Endothelial cell of umbilical vein (primary cell): Measurements from ENCODE around the gene KLHL25. TPM values are rescaled to one million over a fixed set of nuclear protein-coding genes. Genes with fewer than 3 reads are reported as not detected.

ENCODE experiments used
- BruUV-seq: library from RNA; stranded (reverse); fragments of 400-500 nt; replicated peaks from 2 replicates; lab custom pipeline; 2021; lab: Mats Ljungman, UMichigan
- CTCF ChIA-PET: fragments of 300-600, 350-600 bp; sonication (Branson Sonifier 250); formaldehyde crosslinking; loops from one replicate; lab custom pipeline; 2021; ENCODE audit warnings: antibody characterized with exemption, inconsistent platforms; lab: Charles Lee
- POLR2A ChIA-PET: fragments of 300-600, 350-600 bp; sonication (Branson Sonifier 250); formaldehyde crosslinking; loops from one replicate; lab custom pipeline; 2021; ENCODE audit warnings: antibody characterized with exemption, inconsistent platforms; lab: Charles Lee
- DNase-seq: peaks from one replicate; pipeline ENCODE4 v3.0.0-alpha.2; 2011; ENCODE audit warnings: low read depth, low spot score
- FAIRE-seq: peaks from 2 replicates; lab custom pipeline; 2011; peaks lifted over from hg19 to GRCh38; lab: Jason Lieb, UNC
- H2AFZ ChIP-seq: 2 replicates; pipeline ENCODE4 v1.6.0; 2012; ENCODE audit warnings: low read depth, low read length, control low read depth, inconsistent platforms
- H3K27ac ChIP-seq: 2 replicates; pipeline ENCODE4 v1.5.1; 2011; ENCODE audit warnings: low read depth, mild to moderate bottlenecking, control low read depth, low read length, moderate library complexity; ENCODE audit not compliant: insufficient read depth
- H3K27me3 ChIP-seq, 2 experiments: 2 replicates each; pipeline versions ENCODE4 v1.6.0 to v1.6.1; 2011; ENCODE audit warnings: low read length in 2 of 2, mixed read lengths in 1 of 2; ENCODE audit not compliant: control insufficient read depth in 2 of 2, insufficient read depth in 2 of 2
- H3K36me3 ChIP-seq, 2 experiments: 2 replicates in 1 of 2; 3 replicates in 1 of 2; pipeline ENCODE4 v1.5.1; 2011; ENCODE audit warnings: low read length in 2 of 2, mild to moderate bottlenecking in 1 of 2, moderate library complexity in 1 of 2; ENCODE audit not compliant: control insufficient read depth in 2 of 2, insufficient read depth in 2 of 2; ENCODE audit errors: extremely low read depth in 1 of 2
- H3K4me1 ChIP-seq: 3 replicates; pipeline ENCODE4 v1.5.1; 2011; ENCODE audit warnings: mild to moderate bottlenecking, low read length; ENCODE audit not compliant: control insufficient read depth, insufficient read depth; ENCODE audit errors: extremely low read depth
- H3K4me2 ChIP-seq: 2 replicates; pipeline ENCODE4 v1.6.1; 2011; ENCODE audit warnings: low read length, control low read depth, mixed read lengths; ENCODE audit not compliant: insufficient read depth
- H3K4me3 ChIP-seq, 3 experiments: fragments of 200-600 bp in 1 of 3; sonication (generic), shearing (Covaris generic) in 1 of 3; replicated peaks in 1 of 3; 2 replicates each; pipeline ENCODE4 v1.5.1; 2011 to 2016; ENCODE audit warnings: control low read depth in 3 of 3, low read length in 3 of 3, mild to moderate bottlenecking in 2 of 3, inconsistent platforms in 1 of 3, low read depth in 1 of 3, moderate library complexity in 1 of 3; ENCODE audit not compliant: insufficient read depth in 1 of 3
- H3K79me2 ChIP-seq: 2 replicates; pipeline ENCODE4 v1.6.0; 2012; ENCODE audit warnings: low read length, inconsistent platforms; ENCODE audit not compliant: control insufficient read depth, insufficient read depth
- H3K9ac ChIP-seq: replicated peaks from 2 replicates; pipeline ENCODE3; 2011; ENCODE audit warnings: low read length, control low read depth; ENCODE audit not compliant: insufficient read depth; ENCODE audit errors: extremely low read depth
- H3K9me1 ChIP-seq: replicated peaks from 3 replicates; pipeline ENCODE4 v1.6.0; 2011; ENCODE audit warnings: mild to moderate bottlenecking, low read length; ENCODE audit not compliant: control insufficient read depth, insufficient read depth; ENCODE audit errors: extremely low read depth
- H3K9me3 ChIP-seq: replicated peaks from 2 replicates; pipeline ENCODE4 v1.5.1; 2012; ENCODE audit warnings: low read length, inconsistent platforms; ENCODE audit not compliant: control insufficient read depth, insufficient read depth
- H4K20me1 ChIP-seq: replicated peaks from 2 replicates; pipeline ENCODE3; 2011; ENCODE audit warnings: mild to moderate bottlenecking, low read length; ENCODE audit not compliant: control insufficient read depth, insufficient read depth; ENCODE audit errors: extremely low read depth
- EZH2 ChIP-seq: IDR thresholded peaks from 2 replicates; pipeline ENCODE4 v1.6.1; 2012; ENCODE audit warnings: borderline replicate concordance, low read depth, mild to moderate bottlenecking, moderate library complexity, low read length, inconsistent platforms; ENCODE audit not compliant: severe bottlenecking
- GATA2 ChIP-seq: IDR thresholded peaks from 2 replicates; pipeline ENCODE4 v1.7.0; 2011; ENCODE audit warnings: low read depth, mild to moderate bottlenecking, moderate library complexity, mixed read lengths, low read length; ENCODE audit not compliant: insufficient read length, insufficient read depth
- JUN ChIP-seq: IDR thresholded peaks from 2 replicates; pipeline ENCODE4 v1.6.1; 2011; ENCODE audit warnings: borderline replicate concordance, low read depth; ENCODE audit not compliant: insufficient read length, insufficient read depth
- POLR2A ChIP-seq: IDR thresholded peaks from 2 replicates; pipeline ENCODE4 v1.6.1; 2012; ENCODE audit warnings: low read depth, mild to moderate bottlenecking, control low read depth, low read length
- POLR2AphosphoS5 ChIP-seq: IDR thresholded peaks from 2 replicates; pipeline ENCODE4 v1.6.1; 2012; ENCODE audit warnings: low read depth, mild to moderate bottlenecking, control low read depth, low read length, moderate library complexity; ENCODE audit not compliant: insufficient read depth
- dilution Hi-C: fragments of 300-500 bp; cut with MboI; formaldehyde crosslinking; loops from one replicate; pipeline ENCODE4 v1.15.0; 2019; ENCODE audit warnings: low sequenced_read_pairs; ENCODE audit not compliant: extremely low pct_ligation_motif_present
- intact Hi-C: fragments of 100-400 bp; cut with micrococcal nuclease; formaldehyde crosslinking; loops from one replicate; pipeline ENCODE4 v1.10.0; 2022
- polyA plus RNA-seq, 4 experiments: library from polyadenylated mRNA; depleted of rRNA in 3 of 4; stranded (reverse) in 3 of 4; unstranded in 1 of 4; fragments of >200 nt; gene quantifications; 2 replicates each; pipeline versions ENCODE4 v1.2.1 to v1.2.3, GENCODE V29; 2011 to 2012; ENCODE audit warnings: missing spikeins in 1 of 4
- total RNA-seq: library from RNA; stranded (reverse); gene quantifications from 2 replicates; pipeline ENCODE4 v1.2.3, GENCODE V29; 2021

Gene KLHL25
- total and polyA plus RNA-seq, 2 donors (not counting 3 experiments of a cell fraction or from before 2014, with no cell fraction given), result 5.4 to 6.4 TPM

GRCh38 chr15:85793641-85794597, 806 bp downstream of the KLHL25 start:
- peak; percentile 77 for FAIRE-seq
- H4K20me1 ChIP-seq, result no peaks in the 10 kb centered on the region
- dilution Hi-C loops, result no loop called here
- peak overlapping the region; percentile 46 for H3K27ac ChIP-seq
- H3K36me3 ChIP-seq, result no peaks in the 10 kb centered on the region
- ChIA-PET POLR2A (interaction anchor here (0.7 to 1.4 kb wide), 2 partner anchors 8 to 31 kb away, joined by 3 to 4 read pairs; no protein-coding TSS in a partner anchor), CTCF (no interaction called here)
- peak; percentile 46 for DNase-seq
- H3K9ac ChIP-seq, result peak overlapping the region; percentile 73
- no peak for TF ChIP-seq EZH2
- no peak for TF ChIP-seq GATA2
- no peak for TF ChIP-seq JUN
- no peak for TF ChIP-seq POLR2AphosphoS5
- TF ChIP-seq POLR2A, result no peak
- peaks cover 2% of the 10 kb centered on the region for H3K79me2 ChIP-seq
- no peaks in the 10 kb centered on the region for H3K9me1 ChIP-seq
- H3K4me3 ChIP-seq, result peak overlapping the region; percentile 18 to 76 (median 73)
- intact Hi-C loops, result loop anchor here (2.0 to 5.0 kb wide), 2 partner anchors 37 to 62 kb away; no protein-coding TSS in a partner anchor
- peak overlapping the region; percentile 53 for H2AFZ ChIP-seq
- no peaks in the 10 kb centered on the region for H3K9me3 ChIP-seq
- H3K27me3 ChIP-seq, result peaks cover 2% of the 10 kb centered on the region in 2 experiments
- H3K4me2 ChIP-seq, result peak overlapping the region; percentile 75
- TSS peak; percentile 50 for BruUV-seq
- peaks cover 16% of the 10 kb centered on the region for H3K4me1 ChIP-seq
